Endometrial microvascular endothelial cells (primary cell): ENCODE measurements around the gene ATP8B3. TPM values are rescaled to one million over a fixed set of nuclear protein-coding genes. Genes with fewer than 3 reads are reported as not detected.

ENCODE experiments used
- in situ Hi-C: cut with HindIII; loops from 2 replicates; pipeline ENCODE4 v1.10.0; 2017; ENCODE audit warnings: low sequenced_read_pairs, low pct_unique_long_range_greater_than_20kb; ENCODE audit errors: inconsistent ontology term
- total RNA-seq: library from RNA; depleted of rRNA; stranded (reverse); fragments of >200 nt; gene quantifications from one replicate; pipeline ENCODE4 v1.2.3, GENCODE V29; 2015; ENCODE audit errors: inconsistent ontology term

The ATP8B3 gene
- total RNA-seq, 1 donor from 2014 or later: 2.0 TPM

GRCh38 chr19:1780272-1780958 lies 31.7 kb downstream of the ATP8B3 start:
- in situ Hi-C loops: no loop called here

- in situ Hi-C loops: no loop called here
Measured at GRCh38 chr19:1779574-1779973, 32.5 kb downstream of the ATP8B3 start.

GRCh38 chr19:1777149-1777548 lies 34.9 kb downstream of the ATP8B3 start:
- in situ Hi-C loops: no loop called here

- in situ Hi-C loops: no loop called here
Measured at GRCh38 chr19:1776606-1777147, 35.4 kb downstream of the ATP8B3 start.

- in situ Hi-C loops: no loop called here
Measured at GRCh38 chr19:1775951-1776605, 36.0 kb downstream of the ATP8B3 start.

- in situ Hi-C loops: no loop called here
Measured at GRCh38 chr19:1774989-1775772, 36.9 kb downstream of the ATP8B3 start.

- in situ Hi-C loops: no loop called here
Measured at GRCh38 chr19:1773184-1773583, 38.9 kb downstream of the ATP8B3 start.

- in situ Hi-C loops: no loop called here
Measured at GRCh38 chr19:1770866-1771576, 41.1 kb downstream of the ATP8B3 start.

- in situ Hi-C loops: no loop called here
Measured at GRCh38 chr19:1769645-1769985, 42.5 kb downstream of the ATP8B3 start.

- in situ Hi-C loops: no loop called here
Measured at GRCh38 chr19:1768918-1769644, 43.0 kb downstream of the ATP8B3 start.

- in situ Hi-C loops: no loop called here
Measured at GRCh38 chr19:1768248-1768647, 43.8 kb downstream of the ATP8B3 start.

- in situ Hi-C loops: no loop called here
Measured at GRCh38 chr19:1767464-1767933, 44.6 kb downstream of the ATP8B3 start.

- in situ Hi-C loops: no loop called here
Measured at GRCh38 chr19:1766800-1767352, 45.2 kb downstream of the ATP8B3 start.

GRCh38 chr19:1765904-1766799 lies 45.9 kb downstream of the ATP8B3 start:
- in situ Hi-C loops: no loop called here

- in situ Hi-C loops: no loop called here
Measured at GRCh38 chr19:1765232-1765903, 46.7 kb downstream of the ATP8B3 start.

- in situ Hi-C loops: no loop called here
Measured at GRCh38 chr19:1764729-1765128, 47.3 kb downstream of the ATP8B3 start.
